CD4-positive, alpha-beta T cell treated with Interleukin-17A for 4 hours (primary cell): ENCODE data around the gene RNF11.
"Not testable (repeated sequence)": the region's sequence is repeated elsewhere in the genome, so short reads cannot be mapped to it uniquely, and the experiment has no call there.

Experiments used
- DNase-seq: peaks from one replicate; pipeline ENCODE4 v3.0.0-alpha.2; 2020; ENCODE audit warnings: mixed read lengths

The RNF11 gene

DNA sequence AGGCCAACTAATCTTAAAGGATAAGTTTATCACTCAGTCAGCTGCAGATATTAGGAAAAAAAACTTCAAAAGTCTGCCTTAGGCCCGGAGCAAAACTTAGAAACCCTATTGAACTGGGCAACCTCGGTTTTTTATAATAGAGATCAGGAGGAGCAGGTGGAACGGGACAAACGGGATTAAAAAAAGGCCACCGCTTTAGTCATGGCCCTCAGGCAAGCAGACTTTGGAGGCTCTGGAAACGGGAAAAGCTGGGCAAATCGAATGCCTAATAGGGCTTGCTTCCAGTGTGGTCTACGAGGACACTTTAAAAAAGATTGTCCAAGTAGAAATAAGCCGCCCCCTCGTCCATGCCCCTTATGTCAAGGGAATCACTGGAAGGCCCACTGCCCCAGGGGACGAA is 7.6 kb upstream of the RNF11 start:
- DNase-seq: not testable (repeated sequence)

DNA sequence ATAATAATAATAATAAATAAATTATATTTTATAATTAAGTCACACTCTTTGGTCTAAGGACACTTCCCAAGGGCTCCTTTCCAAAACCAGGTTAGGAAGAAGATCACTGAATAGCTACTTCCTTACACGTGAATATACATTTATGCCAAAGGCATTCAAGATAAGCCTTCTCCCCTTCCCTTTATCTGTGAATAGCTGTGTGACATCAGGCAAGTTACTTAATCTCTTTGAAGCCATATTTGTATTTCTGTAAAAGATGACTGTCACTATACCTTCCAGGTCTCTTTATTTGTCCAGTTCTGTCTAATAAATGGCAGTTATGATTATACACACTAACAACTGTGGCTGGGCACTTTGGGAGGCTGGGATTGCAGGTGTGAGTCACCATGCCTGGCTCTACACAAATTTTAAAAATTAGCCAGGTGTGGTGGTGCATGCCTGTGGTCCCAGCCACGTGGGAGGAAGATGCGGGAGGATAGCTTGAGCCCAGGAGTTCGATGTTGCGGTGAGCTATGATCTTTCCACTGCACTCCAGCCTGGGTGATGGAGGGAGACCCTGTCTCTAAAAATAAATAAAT is 5.5 kb upstream of the RNF11 start:
- no peak for DNase-seq

DNA sequence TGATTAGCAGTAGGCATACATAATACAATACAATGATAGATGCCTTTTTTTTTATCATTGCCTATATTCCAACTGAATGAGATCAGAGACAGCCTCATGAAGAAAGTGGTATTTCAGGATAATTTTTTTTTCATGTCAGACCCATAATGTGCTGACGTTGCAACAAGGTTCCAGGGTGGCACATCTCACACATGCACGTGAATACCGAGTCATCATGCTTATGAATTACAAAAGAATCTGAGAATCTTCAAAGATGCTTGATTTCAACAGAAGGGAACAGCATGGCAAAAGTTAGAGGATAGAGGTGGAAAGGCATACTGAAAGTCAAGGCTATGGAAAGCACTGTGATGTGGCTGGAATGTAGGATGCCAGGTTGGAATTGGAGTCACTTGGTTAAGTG is 5.0 kb upstream of the RNF11 start:
- no peak for DNase-seq

DNA sequence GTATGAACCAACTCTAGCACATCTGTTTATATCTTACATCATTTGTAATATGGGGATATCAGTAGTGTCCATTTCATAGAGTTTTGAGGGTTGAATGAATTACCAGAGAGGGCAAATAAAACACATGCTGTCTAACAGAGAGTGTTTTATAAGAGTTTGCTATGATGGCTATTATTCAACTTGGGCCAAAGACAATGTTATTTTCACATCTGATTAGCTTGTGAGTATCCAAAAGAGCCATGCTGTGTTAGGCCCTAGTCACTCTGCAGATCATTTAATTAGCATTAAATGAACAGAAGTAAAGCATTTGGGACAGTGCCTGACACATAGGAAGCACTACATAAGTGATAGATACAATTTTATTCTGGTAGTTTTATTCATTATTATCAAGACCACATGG is 4.2 kb upstream of the RNF11 start:
- no peak for DNase-seq

DNA sequence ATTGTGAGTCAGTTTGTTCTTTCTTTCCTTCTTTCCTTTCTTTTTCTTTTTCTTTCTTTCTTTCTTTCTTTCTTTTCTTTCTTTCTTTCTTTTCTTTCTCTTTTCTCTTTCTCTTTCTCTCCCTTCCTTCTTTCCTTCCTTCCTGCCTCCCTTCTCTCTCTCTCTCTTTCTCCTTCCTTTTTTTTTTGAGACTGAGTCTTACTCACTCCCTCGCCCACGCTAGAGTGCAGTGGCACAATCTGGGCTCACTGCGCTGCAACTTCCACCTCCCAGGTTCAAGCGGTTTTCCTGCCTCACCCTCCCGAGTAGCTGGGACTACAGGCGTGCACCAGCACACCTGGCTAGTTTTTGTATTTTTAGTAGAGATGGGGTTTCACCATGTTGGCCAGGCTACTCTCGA is 1.8 kb upstream of the RNF11 start:
- not testable (repeated sequence) for DNase-seq

DNA sequence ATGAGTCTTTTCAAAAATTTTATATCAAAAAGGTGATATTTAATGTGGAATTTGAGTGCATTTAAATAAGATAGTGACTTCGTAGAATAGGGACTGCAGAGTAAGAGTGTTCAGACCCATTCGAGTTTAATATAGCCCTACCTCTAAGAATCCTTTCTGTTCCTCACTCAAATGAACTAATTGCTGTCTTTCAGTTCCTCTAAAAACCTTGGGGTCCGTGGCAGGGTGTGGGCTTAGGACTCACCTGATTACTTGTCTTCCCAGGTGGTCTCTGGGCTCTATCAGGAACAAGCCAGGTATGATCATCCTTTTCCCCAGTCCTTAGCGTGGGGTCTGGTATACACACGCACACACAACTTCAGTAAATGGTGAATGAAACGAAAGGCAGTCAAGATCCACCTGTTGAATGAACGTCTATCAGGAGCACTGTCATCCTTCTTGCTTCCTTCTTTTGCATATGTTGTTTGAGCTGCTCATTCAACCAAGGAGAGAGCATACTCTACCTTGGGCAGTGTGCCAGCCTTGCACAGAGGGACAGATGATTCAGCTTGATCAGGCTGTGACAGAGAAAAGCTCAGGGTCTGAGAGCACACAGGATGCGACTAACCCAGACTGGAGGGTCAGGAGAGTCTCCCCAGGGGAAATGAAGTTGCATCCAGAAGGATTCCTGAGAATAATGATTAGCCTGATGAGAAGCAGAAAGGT is 1.2 kb upstream of the RNF11 start:
- peak; percentile 84 for DNase-seq

DNA sequence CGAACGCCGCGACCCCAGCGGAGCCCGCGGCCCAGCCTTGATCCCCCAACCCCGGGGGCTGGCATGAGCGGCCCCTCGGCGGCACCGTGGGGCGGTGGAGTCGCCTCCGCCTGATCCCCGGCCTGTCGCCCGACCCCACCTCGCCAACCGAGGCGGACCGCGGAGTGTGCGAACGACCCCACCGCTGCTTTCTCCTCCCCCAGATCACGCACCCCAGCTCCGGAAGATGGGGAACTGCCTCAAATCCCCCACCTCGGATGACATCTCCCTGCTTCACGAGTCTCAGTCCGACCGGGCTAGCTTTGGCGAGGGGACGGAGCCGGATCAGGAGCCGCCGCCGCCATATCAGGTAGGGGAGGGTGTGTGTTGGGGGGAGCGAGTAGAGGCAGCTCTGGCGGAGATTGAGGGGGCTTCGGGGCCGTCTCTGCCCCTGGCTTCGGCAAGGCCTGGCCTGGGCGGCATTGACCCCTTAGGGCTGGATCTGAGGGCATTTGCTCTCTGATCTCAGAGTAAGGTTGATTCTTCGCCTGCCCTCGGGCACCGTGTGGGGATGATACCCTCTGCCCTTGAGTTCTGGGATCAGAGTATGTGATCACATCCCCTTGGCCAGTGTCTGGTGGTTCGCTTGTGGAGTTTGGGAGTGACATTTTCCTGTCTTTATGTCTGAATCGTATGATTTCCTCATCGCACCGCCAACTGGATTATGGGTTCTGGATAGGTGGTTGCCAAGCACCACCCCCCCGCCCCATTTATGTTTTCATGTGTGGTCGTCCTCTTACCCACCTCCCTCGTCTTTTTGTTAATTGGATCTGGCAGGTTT is 668 bp downstream of the RNF11 start:
- peak; percentile 50 for DNase-seq

DNA sequence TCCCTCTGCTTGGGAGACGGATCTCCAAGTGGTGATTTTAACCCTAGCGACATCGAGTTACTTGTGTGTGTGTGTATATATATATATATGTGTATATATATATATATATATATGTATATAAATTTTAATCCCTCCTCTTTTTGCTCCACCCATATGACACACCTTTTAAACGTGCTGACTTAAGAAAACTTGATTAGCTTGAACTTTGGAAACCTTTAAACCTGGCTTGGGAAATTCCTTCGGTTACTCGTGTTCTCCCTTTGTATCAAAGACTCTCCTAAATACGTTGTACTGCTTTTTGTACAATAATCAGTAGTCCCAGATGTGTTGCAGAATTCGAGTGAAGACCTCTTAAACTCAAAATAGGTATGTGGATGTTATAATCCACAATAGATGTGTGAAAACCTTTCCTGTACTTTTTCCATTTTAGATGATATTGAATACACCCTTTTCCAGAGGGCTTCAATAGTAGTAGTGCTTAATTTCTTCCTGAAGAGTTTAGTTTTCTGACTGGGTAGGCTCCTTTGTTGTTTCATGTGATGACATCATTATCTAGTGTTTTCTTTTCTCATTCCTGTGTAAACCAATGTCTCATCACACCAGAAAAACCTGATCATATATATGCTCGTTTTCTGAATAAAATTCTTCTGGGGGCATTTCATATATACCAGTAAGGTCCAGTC is 1.4 kb downstream of the RNF11 start:
- no peak for DNase-seq

DNA sequence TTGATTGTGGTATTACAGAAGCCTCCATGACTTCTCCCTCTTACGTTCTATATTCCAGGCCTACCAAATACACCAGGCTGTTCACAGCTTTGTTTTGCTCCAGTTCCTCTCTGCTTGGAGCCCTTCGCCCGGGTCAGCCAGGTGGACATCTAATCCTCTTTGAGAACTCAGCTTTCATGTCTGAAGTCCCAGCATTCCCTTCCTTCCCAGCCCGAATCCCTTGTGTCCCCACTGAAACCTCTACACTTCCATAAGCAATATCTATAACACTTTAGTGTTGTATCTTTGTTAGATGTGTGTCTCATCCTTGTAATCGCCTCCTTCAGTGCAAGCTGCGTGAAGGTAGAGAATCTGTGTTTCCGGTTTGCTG is 1.9 kb downstream of the RNF11 start:
- DNase-seq: no peak

DNA sequence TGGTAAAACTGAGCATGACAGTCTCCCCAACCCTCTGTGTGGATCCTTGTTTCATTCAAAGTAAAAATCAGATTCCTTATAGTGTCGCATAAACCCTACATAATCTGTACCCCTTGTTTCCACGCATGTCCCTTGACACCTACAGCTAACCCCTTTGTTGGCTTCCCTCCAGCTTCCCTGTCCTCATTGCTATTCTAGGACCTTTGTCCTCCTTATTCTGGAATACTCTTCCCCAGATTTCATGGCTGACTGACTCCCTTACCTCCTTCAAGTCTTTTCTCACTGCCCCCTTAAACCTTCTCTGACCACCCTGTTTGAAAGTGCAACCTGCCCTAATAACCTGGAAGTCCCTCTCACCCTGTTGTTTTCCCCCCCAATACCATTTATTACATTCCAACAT is 4.0 kb downstream of the RNF11 start:
- no peak for DNase-seq

DNA sequence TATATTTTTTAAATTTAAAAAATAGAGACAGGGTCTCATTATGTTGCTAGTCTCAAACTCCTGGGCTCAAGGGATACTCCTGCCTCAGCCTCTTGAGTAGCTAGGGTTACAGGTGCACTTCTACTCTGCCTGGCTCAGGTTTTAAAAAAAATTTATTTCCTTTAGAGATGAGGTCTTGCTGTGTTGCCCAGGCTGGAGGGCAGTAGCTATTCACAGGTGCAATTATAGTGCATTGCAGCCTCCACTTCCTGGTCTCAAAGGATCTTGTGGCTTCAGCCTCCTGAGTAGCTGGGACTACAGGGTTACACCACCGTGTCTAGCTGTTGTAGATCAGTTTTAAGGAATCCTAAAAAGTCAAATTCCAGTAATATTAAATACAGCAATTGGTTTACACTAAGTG is 5.0 kb downstream of the RNF11 start:
- DNase-seq: no peak

DNA sequence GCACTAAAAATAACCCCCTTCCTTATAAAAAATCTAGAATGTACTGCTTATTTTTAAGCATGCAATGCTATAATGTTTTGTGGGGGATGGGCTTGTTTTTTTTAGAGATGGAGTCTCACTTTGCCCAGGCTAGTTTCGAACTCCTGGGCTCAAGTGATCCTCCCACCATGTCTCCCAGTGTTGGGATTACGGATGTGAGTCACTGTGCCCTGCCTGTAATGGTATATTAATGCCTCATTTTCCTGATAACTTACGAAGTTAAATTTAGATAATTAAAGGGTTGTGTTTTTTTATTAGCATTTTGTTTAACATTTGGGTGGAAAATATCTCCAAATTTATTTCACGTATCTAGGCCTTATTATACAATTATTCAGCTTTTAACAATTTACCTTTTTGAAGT is 6.5 kb downstream of the RNF11 start:
- no peak for DNase-seq

DNA sequence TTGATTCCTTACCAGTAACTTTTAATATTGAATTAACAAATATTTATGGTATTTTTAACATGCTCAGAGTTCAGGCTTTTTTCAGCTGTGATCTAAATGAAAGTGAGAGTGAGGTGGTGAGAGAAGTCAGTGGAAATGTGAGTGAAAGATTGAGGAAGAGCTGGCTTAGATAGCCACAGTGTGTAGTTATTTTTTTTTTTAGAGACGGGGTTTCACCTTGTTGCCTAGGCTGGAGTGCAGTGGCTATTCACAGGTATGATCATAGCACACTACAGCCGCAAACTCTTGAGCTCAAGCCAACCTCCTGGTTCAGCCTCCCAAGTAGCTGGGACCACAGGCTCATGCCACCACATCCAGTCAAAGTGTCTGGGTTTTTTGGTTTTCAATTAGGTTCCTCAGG is 10.9 kb downstream of the RNF11 start:
- no peak for DNase-seq

DNA sequence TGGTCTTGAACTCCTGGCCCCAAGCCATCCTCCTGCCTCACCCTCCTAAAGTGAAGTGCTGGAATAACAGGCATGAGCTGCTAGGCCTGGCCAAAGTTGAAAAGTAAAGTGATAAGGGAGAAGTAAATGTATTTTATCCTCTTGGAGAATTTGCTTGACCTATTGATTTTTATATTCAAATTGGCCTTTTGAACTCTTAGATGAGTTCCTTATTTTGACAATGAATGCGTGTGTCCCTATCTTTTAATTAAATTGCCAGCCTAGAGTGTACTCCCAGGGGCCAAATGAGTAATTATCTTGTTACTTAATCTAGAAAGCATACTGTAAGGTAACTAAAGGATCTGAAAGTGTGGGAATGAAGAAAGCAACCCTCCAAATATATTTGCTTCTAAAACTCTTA is 11.4 kb downstream of the RNF11 start:
- DNase-seq: no peak

DNA sequence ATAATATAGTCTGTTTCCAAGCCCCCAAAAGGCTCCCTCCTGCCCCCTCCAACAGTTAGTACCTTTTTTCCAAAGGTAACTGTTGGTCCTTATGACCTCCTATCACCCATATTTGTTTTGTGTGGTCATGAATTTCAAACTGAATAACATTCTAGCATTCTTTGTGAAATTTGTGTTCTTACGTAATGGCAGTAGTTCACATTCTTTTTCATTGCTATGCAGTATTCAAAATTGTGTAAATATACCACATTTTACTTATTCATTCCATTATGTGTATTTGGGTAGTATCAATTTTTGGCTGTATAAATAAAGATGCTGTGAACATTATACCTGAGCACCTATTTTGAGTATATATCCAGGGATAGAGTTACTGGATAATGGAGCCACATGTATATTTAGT is 13.4 kb downstream of the RNF11 start:
- DNase-seq: no peak

DNA sequence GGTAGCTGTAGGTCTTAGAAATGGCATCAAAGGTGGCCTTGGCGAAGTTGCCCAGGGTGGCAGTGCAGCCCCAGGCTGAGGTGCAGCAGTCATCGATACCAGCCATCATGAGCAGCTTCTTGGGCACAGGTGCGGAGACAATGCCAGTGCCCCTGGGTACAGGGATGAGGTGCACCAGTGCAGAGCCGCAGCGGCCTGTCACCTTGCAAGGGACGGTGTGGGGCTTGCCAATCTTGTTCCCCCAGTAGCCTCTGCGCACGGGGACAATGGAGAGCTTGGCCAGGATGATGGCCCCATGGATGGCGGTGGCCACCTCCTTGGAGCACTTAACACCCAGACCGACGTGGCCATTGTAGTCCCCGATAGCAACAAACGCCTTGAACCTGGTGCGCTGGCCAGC is 14.7 kb downstream of the RNF11 start:
- not testable (repeated sequence) for DNase-seq

DNA sequence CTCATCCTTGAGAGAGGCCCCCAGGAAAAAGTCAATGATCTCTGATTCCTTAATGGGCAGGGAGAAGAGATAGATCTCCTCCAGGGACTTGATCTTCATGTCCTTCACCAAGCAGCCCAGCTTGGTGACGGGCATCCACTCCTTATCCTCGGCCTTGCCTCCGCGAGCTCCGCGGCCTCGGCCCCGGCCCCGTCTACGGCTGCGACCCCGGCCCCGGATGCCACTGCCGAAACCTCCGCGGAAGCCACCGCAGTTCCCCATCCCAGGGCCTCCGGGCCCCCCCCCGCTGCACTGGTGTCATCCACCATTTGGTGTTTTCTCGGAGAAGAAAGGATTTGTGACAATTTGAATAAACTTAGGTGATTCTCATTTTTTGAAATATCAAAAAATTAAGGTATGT is 15.1 kb downstream of the RNF11 start:
- not testable (repeated sequence) for DNase-seq

DNA sequence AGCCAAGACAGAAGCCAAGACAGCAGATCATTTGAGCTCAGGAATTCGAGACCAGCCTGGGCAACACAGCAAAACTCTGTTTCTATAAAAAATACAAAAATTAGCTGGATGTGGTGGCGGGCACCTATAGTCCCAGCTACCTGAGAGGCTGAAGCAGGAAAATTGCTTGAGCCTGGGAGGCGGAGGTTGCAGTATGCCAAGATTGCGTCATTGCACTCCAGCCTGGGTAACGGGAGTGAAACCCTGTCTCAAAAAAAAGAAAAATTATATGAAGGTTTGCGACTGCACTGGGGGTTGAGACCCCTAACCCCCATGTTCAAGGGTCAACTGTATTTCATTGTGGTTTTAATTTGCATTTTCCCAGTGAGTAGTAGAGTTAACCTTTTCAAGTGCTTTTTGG is 16.3 kb downstream of the RNF11 start:
- no peak for DNase-seq

DNA sequence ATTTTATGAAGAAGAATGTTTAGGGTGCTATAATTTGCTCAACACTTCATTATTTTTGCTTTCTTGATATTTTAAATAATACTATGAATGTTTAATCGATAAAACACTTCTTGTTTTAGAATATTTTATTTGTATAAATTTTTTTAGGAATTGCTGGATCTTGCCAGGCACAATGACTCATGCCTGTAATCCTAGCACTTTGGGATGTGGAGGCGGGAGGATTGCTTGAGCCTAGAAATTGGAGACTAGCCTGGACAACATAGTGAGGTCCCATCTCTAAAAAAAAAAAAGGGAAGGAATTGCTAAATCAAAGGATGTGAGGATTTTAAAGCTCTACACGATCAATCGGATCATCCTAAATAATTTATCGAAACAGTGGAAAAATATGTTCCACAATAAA is 17.6 kb downstream of the RNF11 start:
- no peak for DNase-seq

DNA sequence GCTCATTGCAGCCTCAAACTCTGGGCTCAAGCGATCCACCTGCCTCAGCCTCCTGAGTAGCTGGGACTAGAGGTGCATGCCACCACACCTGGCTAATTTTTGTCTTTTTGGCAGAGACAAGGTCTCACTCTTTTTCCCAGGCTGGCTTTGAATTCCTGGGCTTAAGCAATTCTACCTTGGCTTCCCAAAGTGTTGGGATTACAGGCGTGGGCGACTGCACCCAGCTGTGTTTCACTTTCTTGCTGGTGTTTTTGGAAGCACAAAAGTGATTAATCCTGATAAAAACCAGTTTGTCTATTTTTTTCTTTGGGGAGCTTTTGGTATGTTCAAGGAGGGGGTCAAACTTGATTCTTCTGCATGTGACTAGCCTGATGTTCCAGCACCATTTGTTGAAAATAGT is 19.3 kb downstream of the RNF11 start:
- DNase-seq: no peak

DNA sequence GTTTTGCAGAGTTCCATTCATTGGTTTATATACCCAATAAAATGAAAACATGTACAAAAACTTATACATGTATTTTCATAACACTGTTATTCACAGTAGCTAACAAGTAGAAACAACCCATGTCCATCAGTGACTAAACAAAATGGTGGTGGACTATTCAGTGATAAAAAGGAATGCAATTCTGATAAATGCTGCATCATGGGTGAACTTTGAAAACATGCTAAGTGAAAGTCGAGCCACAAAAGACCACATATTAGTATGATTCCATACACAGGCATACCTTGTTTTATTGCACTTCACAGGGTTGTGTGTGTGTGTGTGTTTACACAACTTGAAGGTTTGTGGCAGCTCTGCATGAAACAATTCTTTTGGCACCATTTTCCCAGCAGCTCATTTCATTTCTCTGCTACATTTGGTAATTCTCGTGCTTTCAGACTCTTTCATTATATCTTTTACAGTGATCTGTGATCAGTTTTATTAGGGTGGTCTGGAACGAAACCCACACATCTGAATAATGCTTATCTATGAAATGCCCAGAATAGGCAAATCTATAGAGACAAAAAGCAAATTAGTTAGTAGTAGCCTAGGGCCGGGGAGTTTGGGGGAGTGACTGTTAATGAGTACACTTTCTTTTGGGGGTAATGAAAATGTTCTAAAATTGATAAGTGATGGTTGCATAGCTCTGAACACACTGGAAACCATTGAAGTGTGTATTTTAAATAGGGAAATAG is 27.2 kb downstream of the RNF11 start:
- DNase-seq: no peak

DNA sequence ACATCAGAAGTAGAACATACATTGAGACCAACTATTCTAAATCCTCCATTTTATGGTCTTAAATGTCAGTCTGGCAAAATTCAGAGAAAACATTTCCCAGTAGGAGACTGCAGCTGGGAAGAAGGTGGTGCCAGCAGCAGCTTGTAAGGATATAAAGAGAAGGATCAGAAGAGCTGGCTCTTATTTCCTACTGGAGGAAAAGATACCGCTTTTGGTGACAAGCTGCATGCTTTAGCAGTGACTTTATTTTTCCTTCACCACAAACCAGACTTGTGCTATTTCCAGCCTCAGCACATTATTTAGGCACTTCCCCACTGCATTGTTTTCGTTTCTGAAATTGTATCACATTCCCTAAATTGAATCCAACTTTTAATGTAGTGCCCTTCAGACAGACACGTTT is 28.4 kb downstream of the RNF11 start:
- no peak for DNase-seq

DNA sequence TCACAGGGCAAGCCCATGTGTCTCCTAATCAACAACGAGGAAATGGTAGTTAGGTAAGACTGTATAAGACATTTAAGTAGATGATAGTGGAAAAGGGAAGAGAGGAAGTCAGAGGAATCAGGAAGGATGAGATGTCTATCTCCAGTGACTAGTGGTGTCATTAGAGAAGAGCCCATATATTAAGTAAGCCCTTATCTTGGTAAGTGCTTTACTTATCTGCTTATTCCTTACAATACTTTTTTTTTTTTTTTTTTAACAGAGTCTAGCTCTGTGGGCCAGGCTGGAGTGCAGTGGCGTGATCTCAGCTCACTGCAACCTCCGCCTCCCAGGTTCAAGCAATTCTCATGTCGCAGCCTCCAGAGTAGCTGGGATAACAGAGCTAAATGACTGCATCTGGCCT is 29.5 kb downstream of the RNF11 start:
- DNase-seq: no peak
